GM23338 (cell line): ENCODE measurements around the gene TSHZ2. TPM values are rescaled to one million over a fixed set of nuclear protein-coding genes. Genes with fewer than 3 reads are reported as not detected.

ENCODE experiments used
- ATAC-seq: fragments of 200-7000 bp; cut with Tn5 transposase; 3 replicates; pipeline ENCODE4 v1.9.1; 2020
- DNase-seq: peaks from one replicate; pipeline ENCODE4 v3.0.0-alpha.2; 2015; ENCODE audit warnings: low spot score
- H2AFZ ChIP-seq: fragments of 200-600 bp; sonication (generic); 2 replicates; pipeline ENCODE4 v1.8.0; 2016; ENCODE audit warnings: antibody characterized with exemption, mild to moderate bottlenecking, moderate library complexity
- H3F3A ChIP-seq: fragments of 200-600 bp; sonication (generic); replicated peaks from 2 replicates; pipeline ENCODE4 v1.8.0; 2017; ENCODE audit warnings: antibody characterized with exemption, mixed run types, low read depth
- H3K27ac ChIP-seq: fragments of 200-600 bp; sonication (generic); 2 replicates; pipeline ENCODE4 v1.6.1; 2016; ENCODE audit warnings: low read depth
- H3K27me3 ChIP-seq: fragments of 200-600 bp; sonication (generic); 2 replicates; pipeline ENCODE4 v1.8.0; 2016; ENCODE audit warnings: mild to moderate bottlenecking, mixed run types, moderate library complexity; ENCODE audit not compliant: insufficient read depth
- H3K36me3 ChIP-seq: fragments of 200-600 bp; sonication (generic); 2 replicates; pipeline ENCODE4 v1.8.0; 2016; ENCODE audit warnings: mild to moderate bottlenecking; ENCODE audit not compliant: insufficient read depth
- H3K4me1 ChIP-seq: fragments of 200-600 bp; sonication (generic); 2 replicates; pipeline ENCODE4 v1.8.0; 2016; ENCODE audit warnings: mild to moderate bottlenecking, moderate library complexity; ENCODE audit not compliant: insufficient read depth
- H3K4me2 ChIP-seq: fragments of 200-600 bp; sonication (generic); 2 replicates; pipeline ENCODE4 v1.7.1; 2017; ENCODE audit warnings: mixed run types
- H3K4me3 ChIP-seq: fragments of 200-600 bp; sonication (generic); 2 replicates; pipeline ENCODE4 v1.6.1; 2016; ENCODE audit warnings: mixed run types
- H3K79me2 ChIP-seq: fragments of 200-600 bp; sonication (generic); replicated peaks from 2 replicates; pipeline ENCODE4 v1.8.0; 2017; ENCODE audit warnings: mild to moderate bottlenecking; ENCODE audit not compliant: insufficient read depth
- H3K9me2 ChIP-seq: fragments of 200-600 bp; sonication (generic); 2 replicates; pipeline ENCODE4 v1.8.0; 2017; ENCODE audit not compliant: insufficient read depth
- H4K20me1 ChIP-seq: fragments of 200-600 bp; sonication (generic); replicated peaks from 2 replicates; pipeline ENCODE4 v1.8.0; 2017; ENCODE audit warnings: mild to moderate bottlenecking; ENCODE audit not compliant: insufficient read depth
- H3K27ac Mint-ChIP-seq: 2 replicates; pipeline ENCODE4 v1.8.0; 2020; ENCODE audit warnings: inconsistent platforms, mild to moderate bottlenecking, moderate library complexity, mixed read lengths
- H3K27me3 Mint-ChIP-seq: 3 replicates; pipeline ENCODE4 v1.8.0; 2022; ENCODE audit warnings: low read depth, mild to moderate bottlenecking, moderate library complexity, mixed read lengths, inconsistent platforms; ENCODE audit not compliant: insufficient read depth, poor library complexity
- H3K36me3 Mint-ChIP-seq: 3 replicates; pipeline ENCODE4 v1.8.0; 2021; ENCODE audit warnings: low read depth, mild to moderate bottlenecking, inconsistent platforms, moderate library complexity, mixed read lengths
- H3K4me1 Mint-ChIP-seq: 3 replicates; pipeline ENCODE4 v1.8.0; 2020; ENCODE audit warnings: mild to moderate bottlenecking, inconsistent platforms, mixed read lengths
- H3K4me3 Mint-ChIP-seq: 3 replicates; pipeline ENCODE4 v1.8.0; 2021; ENCODE audit warnings: moderate library complexity, mild to moderate bottlenecking, inconsistent platforms, mixed read lengths
- H3K9me3 Mint-ChIP-seq: 3 replicates; pipeline ENCODE4 v1.8.0; 2020; ENCODE audit warnings: moderate library complexity, mild to moderate bottlenecking, inconsistent platforms, mixed read lengths
- CREB1 ChIP-seq: fragments of 250-450 bp; sonication (Bioruptor Pico); IDR thresholded peaks from 2 replicates; pipeline ENCODE4 v1.5.0; 2020; ENCODE audit warnings: low read depth, mild to moderate bottlenecking, moderate library complexity
- EZH2 ChIP-seq: fragments of 200-600 bp; sonication (generic); IDR thresholded peaks from one replicate; pipeline ENCODE4 v1.8.0; 2017; ENCODE audit warnings: antibody characterized with exemption, mild to moderate bottlenecking, low read depth; ENCODE audit not compliant: unreplicated experiment
- EZH2phosphoT487 ChIP-seq: fragments of 200-600 bp; sonication (generic); IDR thresholded peaks from one replicate; pipeline ENCODE4 v1.8.1; 2018; ENCODE audit warnings: antibody characterized with exemption; ENCODE audit not compliant: unreplicated experiment
- JUNB ChIP-seq: IDR thresholded peaks from one replicate; pipeline ENCODE4 v1.6.1; 2016; ENCODE audit warnings: antibody characterized with exemption; ENCODE audit not compliant: unreplicated experiment
- NANOG ChIP-seq: IDR thresholded peaks from 2 replicates; pipeline ENCODE4 v1.6.1; 2016; ENCODE audit warnings: antibody characterized with exemption, borderline replicate concordance
- POLR2AphosphoS5 ChIP-seq: IDR thresholded peaks from 2 replicates; pipeline ENCODE4 v1.6.1; 2016; ENCODE audit warnings: antibody characterized with exemption, low read depth
- STAT1 ChIP-seq: IDR thresholded peaks from one replicate; pipeline ENCODE4 v1.6.1; 2016; ENCODE audit warnings: antibody characterized with exemption; ENCODE audit not compliant: unreplicated experiment
- ZNF114 ChIP-seq: fragments of 250-450 bp; sonication (Bioruptor Pico); IDR thresholded peaks from 2 replicates; pipeline ENCODE4 v1.5.0; 2020; ENCODE audit warnings: mild to moderate bottlenecking, moderate library complexity
- ZNF331 ChIP-seq: fragments of 250-450 bp; sonication (Bioruptor Pico); IDR thresholded peaks from 2 replicates; pipeline ENCODE4 v1.5.0; 2020; ENCODE audit warnings: low read depth, mild to moderate bottlenecking, moderate library complexity
- polyA plus RNA-seq: library from polyadenylated mRNA; unstranded; fragments of >200 nt; fragmentation: Nextera tagmentation; extraction: Ambion mirVana; gene quantifications from 2 replicates; pipeline ENCODE4 v1.2.1, GENCODE V29; 2016
- total RNA-seq: library from RNA; depleted of rRNA; stranded (reverse); fragments of >200 nt; shearing (Covaris generic); gene quantifications from 2 replicates; pipeline ENCODE4 v1.2.3, GENCODE V29; 2014
- TF ChIP-seq, protein P1 (sequence below): IDR thresholded peaks from 2 replicates; pipeline ENCODE4 v1.6.1; 2016; ENCODE audit warnings: antibody characterized with exemption
- TF ChIP-seq, protein P2 (sequence below): IDR thresholded peaks from one replicate; pipeline ENCODE4 v1.6.1; 2018; ENCODE audit warnings: antibody characterized with exemption; ENCODE audit not compliant: unreplicated experiment
- TF ChIP-seq, protein P3 (sequence below), 2 experiments: fragments of 200-600 bp in 1 of 2; sonication (generic) in 1 of 2; conservative IDR thresholded peaks; 2 replicates each; pipeline versions ENCODE4 v1.5.1 to v1.6.1; 2016 to 2017; ENCODE audit warnings: antibody characterized with exemption in 2 of 2, low read depth in 2 of 2, mild to moderate bottlenecking in 2 of 2, moderate library complexity in 1 of 2

TSHZ2 gene
- total and polyA plus RNA-seq, 2 experiments from 2014 or later = 0.49 to 1.3 TPM

DNA sequence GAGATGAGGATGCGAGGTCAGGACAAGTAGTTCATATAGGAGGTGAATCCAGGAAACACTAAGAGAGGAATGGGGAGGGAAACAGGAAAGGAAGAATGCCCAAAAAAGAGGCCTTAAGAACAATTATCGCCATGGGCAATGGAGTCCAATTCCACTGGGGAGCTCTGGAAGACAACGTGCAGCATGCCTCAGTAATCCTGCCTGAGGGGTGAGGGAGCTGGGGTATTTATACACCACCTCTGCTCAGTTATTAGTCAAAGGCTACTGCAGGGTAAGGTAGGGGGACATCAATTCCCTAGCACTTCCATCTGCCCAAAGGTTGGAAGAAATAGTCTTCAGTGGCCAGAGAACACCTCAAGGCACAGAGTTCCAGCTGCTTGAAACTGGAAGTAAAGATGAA, 525.1 kb downstream of the TSHZ2 start:
- H3K27me3 Mint-ChIP-seq = no peaks in the 10 kb centered on the region

More for the DNA sequence above, 525.1 kb downstream of the TSHZ2 start:
- Histone ChIP-seq H3K27ac (no peak overlapping the region), H3K36me3 (no peaks in the 10 kb centered on the region), H3K4me3 (no peak overlapping the region), H2AFZ (no peak overlapping the region), H3K4me1 (no peaks in the 10 kb centered on the region), H3K4me2 (no peak overlapping the region), H3K27me3 (no peaks in the 10 kb centered on the region), H3K9me2 (no peaks in the 10 kb centered on the region), H3K79me2 (peaks cover 8% of the 10 kb centered on the region; the same call in 1 of the 2 replicates), H4K20me1 (no peaks in the 10 kb centered on the region), H3F3A (no peaks in the 10 kb centered on the region; the same call in 1 of the 2 replicates)
- Mint-ChIP-seq H3K27ac (no peak overlapping the region), H3K4me1 (peaks cover 6% of the 10 kb centered on the region), H3K9me3 (peaks cover 4% of the 10 kb centered on the region; the same call in 2 of the 3 replicates), H3K36me3 (peaks cover 9% of the 10 kb centered on the region; the same call in 2 of the 3 replicates), H3K4me3 (no peak overlapping the region)
- DNase-seq (no peak), ATAC-seq (no peak)
- TF ChIP-seq EZH2phosphoT487 (no peak), ZNF331 (CRISPR knock-in tag) (no peak), CREB1 (CRISPR knock-in tag) (no peak), ZNF114 (CRISPR knock-in tag) (no peak), POLR2AphosphoS5 (no peak), EZH2 (no peak), STAT1 (no peak), NANOG (no peak), JUNB (no peak)
- TF ChIP-seq, protein P1, sequence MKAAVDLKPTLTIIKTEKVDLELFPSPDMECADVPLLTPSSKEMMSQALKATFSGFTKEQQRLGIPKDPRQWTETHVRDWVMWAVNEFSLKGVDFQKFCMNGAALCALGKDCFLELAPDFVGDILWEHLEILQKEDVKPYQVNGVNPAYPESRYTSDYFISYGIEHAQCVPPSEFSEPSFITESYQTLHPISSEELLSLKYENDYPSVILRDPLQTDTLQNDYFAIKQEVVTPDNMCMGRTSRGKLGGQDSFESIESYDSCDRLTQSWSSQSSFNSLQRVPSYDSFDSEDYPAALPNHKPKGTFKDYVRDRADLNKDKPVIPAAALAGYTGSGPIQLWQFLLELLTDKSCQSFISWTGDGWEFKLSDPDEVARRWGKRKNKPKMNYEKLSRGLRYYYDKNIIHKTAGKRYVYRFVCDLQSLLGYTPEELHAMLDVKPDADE = no peak
- TF ChIP-seq, protein P2, sequence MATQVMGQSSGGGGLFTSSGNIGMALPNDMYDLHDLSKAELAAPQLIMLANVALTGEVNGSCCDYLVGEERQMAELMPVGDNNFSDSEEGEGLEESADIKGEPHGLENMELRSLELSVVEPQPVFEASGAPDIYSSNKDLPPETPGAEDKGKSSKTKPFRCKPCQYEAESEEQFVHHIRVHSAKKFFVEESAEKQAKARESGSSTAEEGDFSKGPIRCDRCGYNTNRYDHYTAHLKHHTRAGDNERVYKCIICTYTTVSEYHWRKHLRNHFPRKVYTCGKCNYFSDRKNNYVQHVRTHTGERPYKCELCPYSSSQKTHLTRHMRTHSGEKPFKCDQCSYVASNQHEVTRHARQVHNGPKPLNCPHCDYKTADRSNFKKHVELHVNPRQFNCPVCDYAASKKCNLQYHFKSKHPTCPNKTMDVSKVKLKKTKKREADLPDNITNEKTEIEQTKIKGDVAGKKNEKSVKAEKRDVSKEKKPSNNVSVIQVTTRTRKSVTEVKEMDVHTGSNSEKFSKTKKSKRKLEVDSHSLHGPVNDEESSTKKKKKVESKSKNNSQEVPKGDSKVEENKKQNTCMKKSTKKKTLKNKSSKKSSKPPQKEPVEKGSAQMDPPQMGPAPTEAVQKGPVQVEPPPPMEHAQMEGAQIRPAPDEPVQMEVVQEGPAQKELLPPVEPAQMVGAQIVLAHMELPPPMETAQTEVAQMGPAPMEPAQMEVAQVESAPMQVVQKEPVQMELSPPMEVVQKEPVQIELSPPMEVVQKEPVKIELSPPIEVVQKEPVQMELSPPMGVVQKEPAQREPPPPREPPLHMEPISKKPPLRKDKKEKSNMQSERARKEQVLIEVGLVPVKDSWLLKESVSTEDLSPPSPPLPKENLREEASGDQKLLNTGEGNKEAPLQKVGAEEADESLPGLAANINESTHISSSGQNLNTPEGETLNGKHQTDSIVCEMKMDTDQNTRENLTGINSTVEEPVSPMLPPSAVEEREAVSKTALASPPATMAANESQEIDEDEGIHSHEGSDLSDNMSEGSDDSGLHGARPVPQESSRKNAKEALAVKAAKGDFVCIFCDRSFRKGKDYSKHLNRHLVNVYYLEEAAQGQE = no peak
- TF ChIP-seq, protein P3, sequence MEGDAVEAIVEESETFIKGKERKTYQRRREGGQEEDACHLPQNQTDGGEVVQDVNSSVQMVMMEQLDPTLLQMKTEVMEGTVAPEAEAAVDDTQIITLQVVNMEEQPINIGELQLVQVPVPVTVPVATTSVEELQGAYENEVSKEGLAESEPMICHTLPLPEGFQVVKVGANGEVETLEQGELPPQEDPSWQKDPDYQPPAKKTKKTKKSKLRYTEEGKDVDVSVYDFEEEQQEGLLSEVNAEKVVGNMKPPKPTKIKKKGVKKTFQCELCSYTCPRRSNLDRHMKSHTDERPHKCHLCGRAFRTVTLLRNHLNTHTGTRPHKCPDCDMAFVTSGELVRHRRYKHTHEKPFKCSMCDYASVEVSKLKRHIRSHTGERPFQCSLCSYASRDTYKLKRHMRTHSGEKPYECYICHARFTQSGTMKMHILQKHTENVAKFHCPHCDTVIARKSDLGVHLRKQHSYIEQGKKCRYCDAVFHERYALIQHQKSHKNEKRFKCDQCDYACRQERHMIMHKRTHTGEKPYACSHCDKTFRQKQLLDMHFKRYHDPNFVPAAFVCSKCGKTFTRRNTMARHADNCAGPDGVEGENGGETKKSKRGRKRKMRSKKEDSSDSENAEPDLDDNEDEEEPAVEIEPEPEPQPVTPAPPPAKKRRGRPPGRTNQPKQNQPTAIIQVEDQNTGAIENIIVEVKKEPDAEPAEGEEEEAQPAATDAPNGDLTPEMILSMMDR (conservative IDR thresholded peaks at IDR 0.05; ENCODE audit: low read depth in 2 of 2) = no peak
